AG04449 (cell line): ENCODE results near the gene VAMP8.
"Not testable (repeated sequence)": the region's sequence is repeated elsewhere in the genome, so short reads cannot be mapped to it uniquely, and the experiment has no call there.

Experiments used
- CTCF ChIA-PET: fragments of 350-600 bp; formaldehyde crosslinking; extraction: SDS; loops from one replicate; lab custom pipeline; 2021; ENCODE audit warnings: antibody characterized with exemption; lab: Yijun Ruan, JAX
- POLR2A ChIA-PET: fragments of 400-600, 350-600 bp; formaldehyde crosslinking; extraction: SDS; loops from one replicate; lab custom pipeline; 2020; ENCODE audit warnings: antibody characterized with exemption, inconsistent platforms; lab: Yijun Ruan, JAX
- DNase-seq: peaks from one replicate; pipeline ENCODE4 v3.0.0-alpha.2; 2010; ENCODE audit warnings: low read depth, low spot score
- H3K4me3 ChIP-seq: 2 replicates; pipeline ENCODE4 v1.5.1; 2011; ENCODE audit warnings: low read depth, mild to moderate bottlenecking, control low read depth, low read length
- CTCF ChIP-seq: IDR thresholded peaks from one replicate; pipeline ENCODE4 v1.5.1; 2011; ENCODE audit warnings: mild to moderate bottlenecking, moderate library complexity, low read length, control low read depth, inconsistent platforms; ENCODE audit not compliant: insufficient read depth; ENCODE audit errors: missing control alignments

VAMP8 gene

GRCh38 chr2:85557130-85557529, 20.3 kb upstream of the VAMP8 start:
- DNase-seq = no peak
- no peak for TF ChIP-seq CTCF
- ChIA-PET CTCF (interaction anchor here (8.3 to 30.0 kb wide), 2 partner anchors 124 to 167 kb away, joined by 124 to 922 read pairs; partner anchors contain the start of gene SH2D6), POLR2A (interaction anchor here (1.9 kb wide), 1 partner anchor 18 kb away, joined by 9 read pairs; the partner anchor contains the start of gene MAT2A)
- H3K4me3 ChIP-seq = no peak overlapping the region

DNA sequence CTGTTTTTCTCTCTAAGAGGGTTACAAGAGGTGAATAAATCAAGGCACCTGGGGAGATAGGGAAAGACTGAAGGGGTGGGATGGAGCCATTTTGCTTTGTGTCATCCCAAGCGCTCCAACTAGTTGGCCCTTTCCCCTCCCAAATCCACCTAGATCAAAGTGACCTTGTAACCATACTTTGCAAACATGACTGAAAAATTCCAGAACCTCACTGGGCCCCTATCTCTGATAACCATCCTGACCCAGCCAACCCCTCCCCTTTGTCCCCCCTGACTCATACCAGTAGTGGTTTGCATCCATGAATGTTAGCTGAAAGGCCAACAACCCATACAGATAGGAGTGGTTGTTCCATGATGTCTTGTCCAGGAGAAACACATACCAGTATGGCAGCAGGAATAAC, 19.2 kb upstream of the VAMP8 start:
- H3K4me3 ChIP-seq = no peak overlapping the region
- POLR2A ChIA-PET = no interaction called here
- CTCF ChIA-PET = interaction anchor here (1.1 to 30.0 kb wide), 3 partner anchors 8 to 125 kb away, joined by 3 to 922 read pairs (median 47); partner anchors contain the start of gene SH2D6
- DNase-seq = no peak
- no peak for TF ChIP-seq CTCF

- DNase-seq = not testable (repeated sequence)
- CTCF ChIA-PET = interaction anchor here (1.3 to 30.0 kb wide), 4 partner anchors 10 to 127 kb away, joined by 3 to 922 read pairs (median 25); partner anchors contain the start of gene SH2D6
- peak overlapping the region; percentile 92 for H3K4me3 ChIP-seq
- POLR2A ChIA-PET = interaction anchor here (2.8 to 3.0 kb wide), 2 partner anchors 10 to 21 kb away, joined by 17 to 18 read pairs; partner anchors contain the start of gene MAT2A
Measured at GRCh38 chr2:85560403-85560726, 17.0 kb upstream of the VAMP8 start.

DNA sequence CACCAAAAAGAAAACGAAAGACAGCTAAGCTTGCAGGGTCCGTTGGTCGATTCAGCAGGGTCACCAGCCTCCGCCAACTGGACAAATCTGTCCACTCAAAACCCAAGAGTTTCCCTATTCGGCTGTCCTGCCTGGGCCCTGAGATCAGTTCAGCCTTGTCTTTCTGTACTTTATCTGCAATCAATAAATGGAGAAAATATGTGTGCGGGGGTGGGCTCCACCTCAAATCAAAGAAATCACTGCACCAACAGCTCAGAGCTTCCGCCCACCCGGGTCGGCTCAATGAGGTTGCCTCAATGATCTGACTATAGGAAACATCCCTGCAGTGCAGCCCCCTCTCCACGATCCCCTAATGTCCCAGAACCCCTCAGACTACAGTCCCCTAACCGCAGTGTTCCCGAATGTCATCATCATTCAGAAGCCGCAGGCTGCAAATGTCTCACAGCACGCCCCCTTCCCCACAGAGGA, 16.5 kb upstream of the VAMP8 start:
- CTCF ChIA-PET = interaction anchor here (1.3 to 30.0 kb wide), 3 partner anchors 11 to 128 kb away, joined by 3 to 922 read pairs (median 47); partner anchors contain the start of gene SH2D6
- no peak for TF ChIP-seq CTCF
- no peak for DNase-seq
- peak overlapping the region; percentile 92 for H3K4me3 ChIP-seq
- POLR2A ChIA-PET = interaction anchor here (0.9 to 3.0 kb wide), 6 partner anchors 11 to 30 kb away, joined by 3 to 18 read pairs (median 4); partner anchors contain the start of gene MAT2A

- CTCF ChIA-PET = interaction anchor here (0.7 to 30.0 kb wide), 7 partner anchors 8 to 129 kb away, joined by 3 to 922 read pairs (median 3); partner anchors contain the start of gene SH2D6
- peak within 1 kb of the TSS; percentile 92 for H3K4me3 ChIP-seq
- no peak for TF ChIP-seq CTCF
- DNase-seq = no peak
- POLR2A ChIA-PET = interaction anchor here (0.7 to 3.0 kb wide), 7 partner anchors 11 to 655 kb away, joined by 3 to 18 read pairs (median 3); partner anchors contain the start of gene MAT2A
Measured at GRCh38 chr2:85561280-85562212, 15.8 kb upstream of the VAMP8 start, which contains the start of gene GGCX. GGCX (minus strand) TSS chr2:85561493; CDS start chr2:85561428, 65 bp downstream.

- POLR2A ChIA-PET = interaction anchor here (0.6 kb wide), 1 partner anchor 497 kb away, joined by 3 read pairs; no protein-coding TSS in a partner anchor
- H3K4me3 ChIP-seq = no peak overlapping the region
- no peak for DNase-seq
- TF ChIP-seq CTCF = no peak
- CTCF ChIA-PET = interaction anchor here (0.6 to 1.1 kb wide), 2 partner anchors 12 to 51 kb away, joined by 3 to 4 read pairs; no protein-coding TSS in a partner anchor
Measured at GRCh38 chr2:85564144-85564563, 13.2 kb upstream of the VAMP8 start.
